ENCODE results near the gene ICAM1. TPM values are rescaled to one million over a fixed set of nuclear protein-coding genes. Genes with fewer than 3 reads are reported as not detected.
A peak's percentile ranks its signal among the peaks of the same experiment; 100 is the strongest.

ICAM1 gene
- total RNA-seq, 1 donor from 2014 or later = 38.4 TPM

- DNase-seq (ENCODE audit: low read depth) = no peak
Measured at GRCh38 chr19:10292789-10293636, 22.1 kb downstream of the ICAM1 start.

GRCh38 chr19:10293637-10294367, 22.9 kb downstream of the ICAM1 start:
- DNase-seq (ENCODE audit: low read depth) = no peak

GRCh38 chr19:10294368-10294697, 23.4 kb downstream of the ICAM1 start:
- no peak for DNase-seq (ENCODE audit: low read depth)

- no peak for DNase-seq (ENCODE audit: low read depth)
Measured at GRCh38 chr19:10295305-10295846, 24.5 kb downstream of the ICAM1 start.

GRCh38 chr19:10295847-10296591, 25.1 kb downstream of the ICAM1 start:
- no peak for DNase-seq (ENCODE audit: low read depth)

- DNase-seq (ENCODE audit: low read depth) = no peak
Measured at GRCh38 chr19:10299545-10300458, 28.9 kb downstream of the ICAM1 start.

GRCh38 chr19:10305139-10305806, 34.4 kb downstream of the ICAM1 start:
- DNase-seq (ENCODE audit: low read depth) = no peak

- DNase-seq (ENCODE audit: low read depth) = no peak
Measured at GRCh38 chr19:10306327-10306726, 35.4 kb downstream of the ICAM1 start.

GRCh38 chr19:10309423-10309822, 38.5 kb downstream of the ICAM1 start, which contains the start of gene ZGLP1:
Gene ZGLP1 (minus strand): TSS chr19:10309815.
- no peak for DNase-seq (ENCODE audit: low read depth)

- DNase-seq (ENCODE audit: low read depth) = peak; percentile 48
Measured at GRCh38 chr19:10315335-10316214, 44.7 kb downstream of the ICAM1 start, which contains the start of gene FDX2. Gene FDX2 (minus strand): TSS chr19:10316015. CDS start chr19:10315996, 19 bp downstream.

- no peak for DNase-seq (ENCODE audit: low read depth)
Measured at GRCh38 chr19:10316229-10317044, 45.5 kb downstream of the ICAM1 start.

GRCh38 chr19:10317045-10317856, 46.3 kb downstream of the ICAM1 start:
- no peak for DNase-seq (ENCODE audit: low read depth)

- no peak for DNase-seq (ENCODE audit: low read depth)
Measured at GRCh38 chr19:10317857-10318462, 47.0 kb downstream of the ICAM1 start.

- no peak for DNase-seq (ENCODE audit: low read depth)
Measured at GRCh38 chr19:10318807-10319682, 48.1 kb downstream of the ICAM1 start.

- no peak for DNase-seq (ENCODE audit: low read depth)
Measured at GRCh38 chr19:10320602-10321416, 49.9 kb downstream of the ICAM1 start.
